Natural killer cell (primary cell): ENCODE measurements around the gene SYT13. TPM values are rescaled to one million over a fixed set of nuclear protein-coding genes. Genes with fewer than 3 reads are reported as not detected.
A peak's percentile ranks its signal among the peaks of the same experiment; 100 is the strongest.
"Not testable (repeated sequence)": the region's sequence is repeated elsewhere in the genome, so short reads cannot be mapped to it uniquely, and the experiment has no call there.

Experiments used
- ATAC-seq, 3 donors: fragments of 150-1000 bp in 2 of 3; fragments of 200-7000 bp in 1 of 3; cut with Tn5 transposase; 1 replicate in 1 of 3; 2 replicates in 2 of 3; pipeline ENCODE4 v1.10.0; 2021; ENCODE audit warnings: mild to moderate bottlenecking in 2 of 3, moderate library complexity in 2 of 3
- DNase-seq, 2 donors: peaks; one replicate each; pipeline versions ENCODE4 v3.0.0 to v3.0.0-alpha.2; 2013 to 2021; ENCODE audit warnings: mixed read lengths in 1 of 2
- H3K27ac ChIP-seq: one replicate; pipeline ENCODE4 v1.5.1; 2013; ENCODE audit warnings: mild to moderate bottlenecking, low read length
- H3K27me3 ChIP-seq: one replicate; pipeline ENCODE4 v1.6.1; 2013; ENCODE audit warnings: low read length; ENCODE audit not compliant: control insufficient read depth, insufficient read depth
- H3K36me3 ChIP-seq: one replicate; pipeline ENCODE4 v1.6.1; 2013; ENCODE audit warnings: low read length; ENCODE audit not compliant: control insufficient read depth, insufficient read depth
- H3K4me1 ChIP-seq: one replicate; pipeline ENCODE4 v1.6.1; 2013; ENCODE audit warnings: low read length; ENCODE audit not compliant: control insufficient read depth, insufficient read depth
- H3K4me3 ChIP-seq: one replicate; pipeline ENCODE4 v1.5.1; 2013; ENCODE audit warnings: low read length
- H3K9me3 ChIP-seq: one replicate; pipeline ENCODE4 v1.6.1; 2013; ENCODE audit warnings: low read length; ENCODE audit not compliant: control insufficient read depth, insufficient read depth
- H3K27ac Mint-ChIP-seq, 2 donors: one replicate each; pipeline ENCODE4 v1.8.0; 2022; ENCODE audit warnings: mild to moderate bottlenecking in 2 of 2, mixed read lengths in 2 of 2, moderate library complexity in 1 of 2
- H3K27me3 Mint-ChIP-seq, 2 donors: one replicate each; pipeline ENCODE4 v1.8.0; 2022; ENCODE audit warnings: low read depth in 2 of 2, mixed read lengths in 2 of 2
- H3K36me3 Mint-ChIP-seq: one replicate; pipeline ENCODE4 v1.8.0; 2022; ENCODE audit warnings: mixed read lengths
- H3K4me1 Mint-ChIP-seq, 2 donors: one replicate each; pipeline ENCODE4 v1.8.0; 2022; ENCODE audit warnings: mixed read lengths in 2 of 2
- H3K4me3 Mint-ChIP-seq: one replicate; pipeline ENCODE4 v1.8.0; 2022; ENCODE audit warnings: mild to moderate bottlenecking, moderate library complexity, mixed read lengths
- H3K9me3 Mint-ChIP-seq, 2 donors: one replicate each; pipeline ENCODE4 v1.8.0; 2022; ENCODE audit warnings: mixed read lengths in 2 of 2
- WGBS: methylation state at CpG from one replicate; pipeline ENCODE4 v1.1.7; 2013; ENCODE audit warnings: missing lambda C conversion rate; ENCODE audit not compliant: insufficient coverage; 5-methylcytosine and 5-hydroxymethylcytosine counted together
- intact Hi-C: fragments of 100-400 bp; cut with micrococcal nuclease; formaldehyde crosslinking; loops from one replicate; pipeline ENCODE4 v1.14.2; 2022
- total RNA-seq, 4 donors: library from RNA; stranded (reverse); fragments of 120-200 nt in 1 of 4; gene quantifications; one replicate each; pipeline versions ENCODE4 v1.2.3 to v1.2.4, GENCODE V29; 2013 to 2022
- TF ChIP-seq, protein P1 (sequence below): fragments of 200-600 bp; IDR thresholded peaks from one replicate; pipeline ENCODE4 v1.8.0; 2022; ENCODE audit warnings: antibody characterized with exemption

Gene SYT13
- total RNA-seq, 3 donors from 2014 or later (not counting 1 experiment from before 2014, with no cell fraction given): not detected

DNA sequence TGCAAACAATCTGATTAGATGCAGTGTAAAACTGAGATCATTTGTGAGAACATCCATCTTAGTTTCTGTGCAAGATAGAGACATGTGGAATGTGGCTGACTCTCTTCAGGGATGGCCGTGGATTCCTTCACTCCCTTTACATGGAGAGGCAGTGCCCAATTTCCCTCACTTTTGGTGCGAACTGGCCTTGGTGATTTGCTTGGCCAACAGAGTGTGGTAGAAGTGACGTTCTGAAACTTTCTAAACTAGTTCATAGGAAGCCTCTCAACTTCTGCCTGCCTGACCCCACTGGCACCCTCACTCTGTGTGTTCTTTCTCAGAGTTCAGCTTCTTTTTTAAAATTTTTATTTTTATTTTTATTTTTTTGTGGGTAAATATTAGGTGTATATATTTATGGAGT is 9.9 kb upstream of the SYT13 start:
- DNase-seq (no peak), ATAC-seq (no peak)
- no peaks in the 10 kb centered on the region for H3K4me1 Mint-ChIP-seq
- Histone ChIP-seq H3K4me3 (no peak overlapping the region), H3K36me3 (no peaks in the 10 kb centered on the region), H3K27me3 (no peaks in the 10 kb centered on the region), H3K4me1 (no peaks in the 10 kb centered on the region), H3K9me3 (no peaks in the 10 kb centered on the region), H3K27ac (no peak overlapping the region)
- peaks cover 21 to 63% of the 10 kb centered on the region in 2 donors for H3K27me3 Mint-ChIP-seq
- TF ChIP-seq, protein P1, sequence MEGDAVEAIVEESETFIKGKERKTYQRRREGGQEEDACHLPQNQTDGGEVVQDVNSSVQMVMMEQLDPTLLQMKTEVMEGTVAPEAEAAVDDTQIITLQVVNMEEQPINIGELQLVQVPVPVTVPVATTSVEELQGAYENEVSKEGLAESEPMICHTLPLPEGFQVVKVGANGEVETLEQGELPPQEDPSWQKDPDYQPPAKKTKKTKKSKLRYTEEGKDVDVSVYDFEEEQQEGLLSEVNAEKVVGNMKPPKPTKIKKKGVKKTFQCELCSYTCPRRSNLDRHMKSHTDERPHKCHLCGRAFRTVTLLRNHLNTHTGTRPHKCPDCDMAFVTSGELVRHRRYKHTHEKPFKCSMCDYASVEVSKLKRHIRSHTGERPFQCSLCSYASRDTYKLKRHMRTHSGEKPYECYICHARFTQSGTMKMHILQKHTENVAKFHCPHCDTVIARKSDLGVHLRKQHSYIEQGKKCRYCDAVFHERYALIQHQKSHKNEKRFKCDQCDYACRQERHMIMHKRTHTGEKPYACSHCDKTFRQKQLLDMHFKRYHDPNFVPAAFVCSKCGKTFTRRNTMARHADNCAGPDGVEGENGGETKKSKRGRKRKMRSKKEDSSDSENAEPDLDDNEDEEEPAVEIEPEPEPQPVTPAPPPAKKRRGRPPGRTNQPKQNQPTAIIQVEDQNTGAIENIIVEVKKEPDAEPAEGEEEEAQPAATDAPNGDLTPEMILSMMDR: no peak
- no peaks in the 10 kb centered on the region for H3K9me3 Mint-ChIP-seq
- H3K36me3 Mint-ChIP-seq: no peaks in the 10 kb centered on the region
- no peak overlapping the region for H3K4me3 Mint-ChIP-seq
- WGBS: 100% methylated on average over 2 of the region's 3 CpGs
- no peak overlapping the region for H3K27ac Mint-ChIP-seq
- intact Hi-C loops: no loop called here

DNA sequence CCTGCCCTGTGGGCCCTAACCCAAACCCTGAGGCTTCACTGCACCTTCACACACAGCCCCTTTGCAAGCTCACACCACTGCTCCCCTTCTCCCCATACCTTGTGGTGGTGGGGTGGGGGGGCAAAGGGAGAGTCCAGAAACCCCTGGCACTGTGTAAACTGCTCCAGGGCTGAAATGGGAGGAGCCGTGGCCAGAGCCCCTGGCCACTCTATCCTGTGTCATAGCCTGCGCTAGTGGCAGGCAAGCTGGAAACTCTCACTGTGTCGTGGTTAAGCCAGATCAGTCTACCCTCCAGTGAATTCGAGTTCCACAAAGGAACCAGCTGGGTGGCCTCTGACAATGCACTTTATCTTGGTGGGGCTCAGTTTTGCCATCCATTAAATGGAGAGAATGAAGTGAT is 8.4 kb upstream of the SYT13 start:
- WGBS: 64% methylated on average over 4 of the region's 4 CpGs
- peaks cover 35 to 79% of the 10 kb centered on the region in 2 donors for H3K27me3 Mint-ChIP-seq
- H3K36me3 Mint-ChIP-seq: no peaks in the 10 kb centered on the region
- DNase-seq: no peak
- H3K27me3 ChIP-seq: no peaks in the 10 kb centered on the region
- no peak overlapping the region for H3K4me3 Mint-ChIP-seq
- TF ChIP-seq, protein P1: no peak
- no peaks in the 10 kb centered on the region for H3K9me3 ChIP-seq
- H3K4me1 Mint-ChIP-seq: no peaks in the 10 kb centered on the region
- H3K27ac Mint-ChIP-seq: no peak overlapping the region
- H3K36me3 ChIP-seq: no peaks in the 10 kb centered on the region
- intact Hi-C loops: no loop called here
- no peak for ATAC-seq
- H3K27ac ChIP-seq: no peak overlapping the region
- H3K9me3 Mint-ChIP-seq: no peaks in the 10 kb centered on the region
- H3K4me1 ChIP-seq: no peaks in the 10 kb centered on the region
- H3K4me3 ChIP-seq: no peak overlapping the region

DNA sequence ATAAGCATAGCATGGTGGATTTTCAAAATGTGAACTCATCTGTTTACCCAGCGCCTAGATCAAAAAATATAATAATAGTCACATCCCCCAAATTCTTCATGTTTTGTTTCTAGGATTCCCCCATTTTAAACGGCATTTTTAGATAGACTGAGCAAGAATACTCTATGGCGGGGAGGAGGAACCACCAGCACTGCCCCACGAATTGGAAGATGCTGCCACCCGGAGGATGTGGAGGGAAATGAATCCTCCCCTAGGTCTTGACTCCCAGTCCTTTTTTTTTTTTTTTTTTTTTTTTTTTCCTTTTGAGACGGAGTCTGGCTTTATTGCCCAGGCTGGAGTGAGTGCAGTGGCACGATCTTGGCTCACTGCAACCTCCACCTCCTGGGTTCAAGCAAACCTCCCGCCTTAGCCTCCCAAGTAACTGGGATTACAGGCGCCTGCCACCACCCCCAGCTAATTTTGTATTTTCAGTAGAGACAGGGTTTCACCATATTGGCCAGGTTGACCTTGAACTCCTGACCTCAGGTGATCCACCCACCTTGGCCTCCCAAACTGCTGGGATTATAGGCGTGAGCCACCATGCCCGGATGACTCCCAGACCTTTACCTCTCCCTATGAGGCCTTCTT is 7.5 kb upstream of the SYT13 start:
- H3K27me3 ChIP-seq, H3K27ac Mint-ChIP-seq, H3K36me3 Mint-ChIP-seq, H3K4me1 ChIP-seq, H3K4me1 Mint-ChIP-seq, H3K4me3 ChIP-seq, H3K27ac ChIP-seq, H3K36me3 ChIP-seq, H3K4me3 Mint-ChIP-seq, H3K9me3 Mint-ChIP-seq, H3K9me3 ChIP-seq: not testable (repeated sequence)
- DNase-seq (peak; percentile 27 to 77), ATAC-seq (peak; percentile 59 to 90 (median 79))
- TF ChIP-seq, protein P1: peak; percentile 20
- peaks cover 44 to 85% of the 10 kb centered on the region in 2 donors for H3K27me3 Mint-ChIP-seq
- intact Hi-C loops: loop anchor here (1.0 kb wide), 1 partner anchor 183 kb away; no protein-coding TSS in a partner anchor
- WGBS: 33% methylated on average over 11 of the region's 11 CpGs

DNA sequence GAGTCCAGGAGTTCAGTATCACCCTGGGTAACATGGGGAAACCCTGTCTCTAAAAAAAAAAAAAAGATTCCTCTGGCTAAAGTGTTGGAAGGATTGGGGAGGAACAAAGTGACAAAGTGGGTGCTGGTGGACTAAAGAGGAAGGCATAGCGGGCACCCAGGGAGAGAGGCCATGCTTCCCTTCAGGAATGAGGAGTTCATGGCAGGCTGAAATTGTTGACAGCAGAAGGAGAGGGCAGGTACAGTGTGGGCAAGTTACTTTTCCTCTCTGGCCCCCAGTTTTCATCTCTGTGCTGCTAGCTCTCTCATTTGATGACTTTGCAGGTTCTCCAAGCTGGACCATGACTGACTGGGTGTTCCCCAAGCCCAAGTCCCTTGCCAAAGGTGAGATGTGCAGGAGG is 4.4 kb upstream of the SYT13 start:
- no peaks in the 10 kb centered on the region for H3K4me1 Mint-ChIP-seq
- ATAC-seq: no peak
- intact Hi-C loops: no loop called here

More for the DNA sequence above, 4.4 kb upstream of the SYT13 start:
- H3K9me3 Mint-ChIP-seq: no peaks in the 10 kb centered on the region
- no peaks in the 10 kb centered on the region for H3K9me3 ChIP-seq
- 79% methylated on average over 1 of the region's 1 CpG for WGBS
- H3K36me3 Mint-ChIP-seq: no peaks in the 10 kb centered on the region
- no peak overlapping the region for H3K4me3 ChIP-seq
- TF ChIP-seq, protein P1: no peak
- H3K4me3 Mint-ChIP-seq: no peak overlapping the region
- no peaks in the 10 kb centered on the region for H3K36me3 ChIP-seq
- no peak for DNase-seq
- no peak overlapping the region for H3K27ac ChIP-seq
- no peaks in the 10 kb centered on the region for H3K4me1 ChIP-seq
- H3K27ac Mint-ChIP-seq: no peak overlapping the region
- peaks cover 19% of the 10 kb centered on the region for H3K27me3 ChIP-seq
- peaks cover 63 to 93% of the 10 kb centered on the region in 2 donors for H3K27me3 Mint-ChIP-seq
